Bronchial epithelial cell (primary cell): ENCODE measurements around the gene LGSN. TPM values are rescaled to one million over a fixed set of nuclear protein-coding genes. Genes with fewer than 3 reads are reported as not detected.
"Not testable (repeated sequence)": the region's sequence is repeated elsewhere in the genome, so short reads cannot be mapped to it uniquely, and the experiment has no call there.

ENCODE experiments used
- DNase-seq: peaks from one replicate; pipeline ENCODE4 v3.0.0-alpha.2; 2010; ENCODE audit warnings: low read depth
- FAIRE-seq: peaks from 2 replicates; lab custom pipeline; 2011; peaks lifted over from hg19 to GRCh38; lab: Jason Lieb, UNC
- H3K27me3 ChIP-seq: 2 replicates; pipeline ENCODE4 v1.5.1; 2011; ENCODE audit warnings: low read length; ENCODE audit not compliant: control insufficient read depth, insufficient read depth
- H3K36me3 ChIP-seq: 2 replicates; pipeline ENCODE4 v1.5.1; 2011; ENCODE audit warnings: low read length; ENCODE audit not compliant: control insufficient read depth, insufficient read depth
- H3K4me3 ChIP-seq: 2 replicates; pipeline ENCODE4 v1.5.1; 2011; ENCODE audit warnings: mild to moderate bottlenecking, low read depth, low read length, control low read depth
- CTCF ChIP-seq: IDR thresholded peaks from 2 replicates; pipeline ENCODE4 v1.5.1; 2011; ENCODE audit warnings: mild to moderate bottlenecking, moderate library complexity, low read length, control low read depth, inconsistent platforms; ENCODE audit not compliant: insufficient read depth, severe bottlenecking
- total RNA-seq: library from RNA; depleted of rRNA; stranded (reverse); fragments of >200 nt; gene quantifications from 2 replicates; pipeline ENCODE4 v1.2.1, GENCODE V29; 2014

The LGSN gene
- total RNA-seq, 1 donor from 2014 or later: under 0.01 TPM

- H3K4me3 ChIP-seq: no peak overlapping the region
- no peak for TF ChIP-seq CTCF
- DNase-seq (no peak), FAIRE-seq (no peak)
- H3K27me3 ChIP-seq: no peaks in the 10 kb centered on the region
- H3K36me3 ChIP-seq: no peaks in the 10 kb centered on the region
Measured at GRCh38 chr6:63280639-63281180, 39.1 kb downstream of the LGSN start.

GRCh38 chr6:63278916-63279315 lies 40.9 kb downstream of the LGSN start:
- FAIRE-seq: no peak
- no peak for TF ChIP-seq CTCF
- no peaks in the 10 kb centered on the region for H3K36me3 ChIP-seq

DNA sequence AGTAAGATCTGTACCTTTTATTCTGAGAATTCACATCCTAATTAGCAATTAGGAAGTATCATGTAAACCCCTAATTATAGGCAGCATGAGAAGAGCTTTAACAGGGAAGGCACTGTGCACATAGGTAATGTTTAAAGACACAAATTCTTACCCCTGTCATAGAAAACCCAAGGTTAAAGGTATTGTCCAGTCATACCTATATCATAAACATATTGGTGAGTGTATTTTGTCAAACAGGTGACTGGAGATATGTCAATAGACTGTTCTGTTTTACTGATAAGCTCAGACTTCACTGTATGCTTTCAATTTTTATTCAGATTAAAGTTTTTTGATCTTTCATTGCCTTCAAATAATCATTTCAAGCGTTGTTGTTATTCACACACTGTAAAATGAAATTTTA lies 43.8 kb downstream of the LGSN start:
- Histone ChIP-seq H3K27me3 (no peaks in the 10 kb centered on the region), H3K4me3 (no peak overlapping the region), H3K36me3 (no peaks in the 10 kb centered on the region)
- no peak for TF ChIP-seq CTCF
- no peak for DNase-seq
- FAIRE-seq: no peak

More at GRCh38 chr6:63278916-63279315, 40.9 kb downstream of the LGSN start:
- H3K27me3 ChIP-seq: no peaks in the 10 kb centered on the region
- no peak for DNase-seq
- no peak overlapping the region for H3K4me3 ChIP-seq

GRCh38 chr6:63274795-63275430 lies 44.9 kb downstream of the LGSN start:
- not testable (repeated sequence) for FAIRE-seq, H3K27me3 ChIP-seq, H3K4me3 ChIP-seq, H3K36me3 ChIP-seq, DNase-seq

GRCh38 chr6:63272397-63272796 lies 47.4 kb downstream of the LGSN start:
- FAIRE-seq: no peak
- Histone ChIP-seq H3K4me3 (no peak overlapping the region), H3K36me3 (no peaks in the 10 kb centered on the region), H3K27me3 (no peaks in the 10 kb centered on the region)
- DNase-seq: peak; percentile 29
- peak; percentile 5 for TF ChIP-seq CTCF

DNA sequence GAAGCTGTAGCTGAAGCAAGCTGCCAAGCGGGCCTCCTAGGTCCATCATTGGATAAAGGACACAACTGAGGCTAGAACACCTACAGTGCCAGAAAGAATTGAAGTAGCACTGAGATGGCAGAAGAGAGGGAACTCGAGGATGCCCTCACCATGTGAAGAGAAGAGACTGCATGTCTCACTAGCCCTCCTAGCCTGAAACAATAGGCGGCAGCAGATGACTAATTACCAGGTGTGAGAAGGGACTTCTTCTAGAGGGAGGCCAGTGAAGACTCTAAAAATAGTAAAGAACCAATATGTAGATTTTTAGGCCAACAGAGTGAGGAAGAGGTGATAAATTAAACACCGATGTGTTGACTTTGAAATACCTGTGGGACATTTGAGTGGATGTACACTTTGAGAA lies 50.3 kb downstream of the LGSN start:
- TF ChIP-seq CTCF: no peak
- Histone ChIP-seq H3K4me3 (no peak overlapping the region), H3K36me3 (no peaks in the 10 kb centered on the region), H3K27me3 (no peaks in the 10 kb centered on the region)
- FAIRE-seq (no peak), DNase-seq (no peak)
